ENCODE results near the gene CARD9.

GRCh38 chr9:136376457-136376856 lies 3.0 kb upstream of the CARD9 start:
- TF ChIP-seq CTCF (IDR thresholded peaks at IDR 0.05) (no peak), POLR2A (IDR thresholded peaks at IDR 0.05) (no peak)
